ENCODE data around the gene WDR81.
"Not testable (repeated sequence)": the region's sequence is repeated elsewhere in the genome, so short reads cannot be mapped to it uniquely, and the experiment has no call there.

DNA sequence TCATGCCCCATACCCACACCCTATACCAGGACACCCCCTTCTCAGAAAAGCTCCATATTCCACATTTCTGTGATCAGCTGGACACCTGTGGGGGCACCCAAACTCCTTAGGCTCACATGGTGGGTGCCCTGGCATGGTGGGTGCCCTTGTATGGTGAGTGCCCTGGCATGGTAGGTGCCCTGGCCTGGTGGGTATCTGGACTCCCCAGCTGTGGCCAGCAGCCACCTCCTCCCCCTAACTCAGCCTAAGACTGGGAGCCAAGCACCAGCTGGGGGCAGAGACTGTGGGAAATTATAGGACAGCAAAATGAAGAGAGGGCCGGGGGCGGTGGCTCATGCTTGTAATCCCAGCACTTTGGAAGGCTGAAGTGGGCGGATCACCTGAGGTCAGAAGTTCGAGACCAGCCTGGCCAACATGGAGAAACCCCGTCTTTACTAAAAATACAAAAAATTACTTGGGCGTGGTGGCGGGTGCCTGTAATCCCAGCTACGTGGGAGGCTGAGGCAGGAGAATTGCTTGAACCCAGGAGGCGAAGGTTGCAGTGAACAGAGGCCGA lies 15.6 kb upstream of the WDR81 start:
- TF ChIP-seq POLR2A (IDR thresholded peaks at IDR 0.05; ENCODE audit: borderline replicate concordance, extremely low read depth, insufficient read depth, insufficient read length); YY1 (IDR thresholded peaks at IDR 0.05; ENCODE audit: extremely low read depth, insufficient replicate concordance, low read depth, low read length): not testable (repeated sequence)
- TF ChIP-seq, protein P1, sequence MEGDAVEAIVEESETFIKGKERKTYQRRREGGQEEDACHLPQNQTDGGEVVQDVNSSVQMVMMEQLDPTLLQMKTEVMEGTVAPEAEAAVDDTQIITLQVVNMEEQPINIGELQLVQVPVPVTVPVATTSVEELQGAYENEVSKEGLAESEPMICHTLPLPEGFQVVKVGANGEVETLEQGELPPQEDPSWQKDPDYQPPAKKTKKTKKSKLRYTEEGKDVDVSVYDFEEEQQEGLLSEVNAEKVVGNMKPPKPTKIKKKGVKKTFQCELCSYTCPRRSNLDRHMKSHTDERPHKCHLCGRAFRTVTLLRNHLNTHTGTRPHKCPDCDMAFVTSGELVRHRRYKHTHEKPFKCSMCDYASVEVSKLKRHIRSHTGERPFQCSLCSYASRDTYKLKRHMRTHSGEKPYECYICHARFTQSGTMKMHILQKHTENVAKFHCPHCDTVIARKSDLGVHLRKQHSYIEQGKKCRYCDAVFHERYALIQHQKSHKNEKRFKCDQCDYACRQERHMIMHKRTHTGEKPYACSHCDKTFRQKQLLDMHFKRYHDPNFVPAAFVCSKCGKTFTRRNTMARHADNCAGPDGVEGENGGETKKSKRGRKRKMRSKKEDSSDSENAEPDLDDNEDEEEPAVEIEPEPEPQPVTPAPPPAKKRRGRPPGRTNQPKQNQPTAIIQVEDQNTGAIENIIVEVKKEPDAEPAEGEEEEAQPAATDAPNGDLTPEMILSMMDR (IDR thresholded peaks at IDR 0.05 in 2 of 3, conservative IDR thresholded peaks at IDR 0.05 in 1 of 3; ENCODE audit: borderline replicate concordance in 1 of 3, insufficient read depth in 1 of 3, low read depth in 2 of 3, low read length in 2 of 3) = not testable (repeated sequence)
